Esophagus squamous epithelium (tissue), 5 donors: ENCODE measurements around the gene NASP. TPM values are rescaled to one million over a fixed set of nuclear protein-coding genes. Genes with fewer than 3 reads are reported as not detected.

ENCODE experiments used
- DNase-seq: peaks from one replicate; lab custom pipeline; 2025; lab: John Stamatoyannopoulos, UW
- H3K27ac ChIP-seq, 4 donors: fragments of 200-600 bp; sonication (generic); one replicate each; pipeline ENCODE4 v1.5.1; 2016 to 2019; ENCODE audit warnings: mild to moderate bottlenecking in 1 of 4
- H3K27me3 ChIP-seq, 4 donors: fragments of 200-600 bp; sonication (generic); 1 replicate in 3 of 4; 2 replicates in 1 of 4; pipeline versions ENCODE4 v1.5.1 to v1.6.0; 2017 to 2021; ENCODE audit warnings: antibody characterized with exemption in 1 of 4
- H3K36me3 ChIP-seq, 3 donors: fragments of 200-600 bp; sonication (generic); one replicate each; pipeline ENCODE4 v1.5.1; 2016 to 2019
- H3K4me1 ChIP-seq, 3 donors: fragments of 200-600 bp; sonication (generic); one replicate each; pipeline ENCODE4 v1.5.1; 2017 to 2019
- H3K4me3 ChIP-seq, 4 donors: fragments of 200-600 bp; sonication (generic); 1 replicate in 3 of 4; 2 replicates in 1 of 4; pipeline ENCODE4 v1.5.1; 2016 to 2019; ENCODE audit warnings: mild to moderate bottlenecking in 2 of 4, moderate library complexity in 1 of 4
- H3K9me3 ChIP-seq, 3 donors: fragments of 200-600 bp; sonication (generic); one replicate each; pipeline ENCODE4 v1.5.1; 2016 to 2019
- CTCF ChIP-seq, 6 experiments: fragments of 450-650 bp in 4 of 6; fragments of 200-600 bp in 2 of 6; sonication (generic) in 2 of 6; IDR thresholded peaks; one replicate each; pipeline ENCODE4 v1.5.1; 2016 to 2019; ENCODE audit warnings: antibody characterized with exemption in 6 of 6, mild to moderate bottlenecking in 4 of 6, moderate library complexity in 4 of 6
- POLR2A ChIP-seq, 4 donors: fragments of 450-650 bp; IDR thresholded peaks; one replicate each; pipeline ENCODE4 v1.6.1; 2017; ENCODE audit warnings: antibody characterized with exemption in 4 of 4, mild to moderate bottlenecking in 4 of 4, moderate library complexity in 3 of 4
- WGBS, 2 donors: methylation state at CpG; one replicate each; pipeline ENCODE4 v1.1.5; 2018; 5-methylcytosine and 5-hydroxymethylcytosine counted together
- intact Hi-C: fragments of 100-400 bp; cut with DNase I; formaldehyde crosslinking; loops from one replicate; pipeline ENCODE4 v1.15.0; 2022
- total RNA-seq, 4 donors: library from RNA; depleted of rRNA; stranded (reverse); fragments of >200 nt; gene quantifications; one replicate each; pipeline ENCODE4 v1.1.0, GENCODE V29; 2016
- donor health status: DM: yes; HTN: yes; CAD: no.

Gene NASP
- total RNA-seq, 4 donors from 2014 or later, result 40.0 to 71.7 (median 63.4) TPM

- no peak for DNase-seq
- Histone ChIP-seq H3K27ac (peak overlapping the region; percentile 9 to 84 (median 64)), H3K36me3 (peaks cover 7 to 89% (median 11%) of the 10 kb centered on the region in 3 donors), H3K4me1 (peaks cover 0 to 44% (median 19%) of the 10 kb centered on the region in 3 donors), H3K27me3 (no peaks in the 10 kb centered on the region), H3K9me3 (no peaks in the 10 kb centered on the region), H3K4me3 (peak overlapping the region in 2 of 4 donors; percentile 19 to 46)
- TF ChIP-seq CTCF (IDR thresholded peaks at IDR 0.05) (no peak), POLR2A (IDR thresholded peaks at IDR 0.05) (no peak)
- intact Hi-C loops, result no loop called here
- 49 to 50% methylated on average over 17 of the region's 78 CpGs for WGBS, 2 donors
Observed at GRCh38 chr1:45622524-45623394, 38.9 kb downstream of the NASP start.

GRCh38 chr1:45623972-45624371, 40.1 kb downstream of the NASP start, which contains the start of gene CCDC17:
Gene CCDC17 (minus strand): TSS chr1:45624054. CDS start chr1:45623909, 145 bp downstream.
- TF ChIP-seq CTCF (IDR thresholded peaks at IDR 0.05), result no peak
- no peak for TF ChIP-seq POLR2A (IDR thresholded peaks at IDR 0.05)
- Histone ChIP-seq H3K27ac (peak within 1 kb of the TSS; percentile 9 to 84 (median 64)), H3K4me1 (peaks cover 0 to 50% (median 19%) of the 10 kb centered on the region in 3 donors), H3K27me3 (no peaks in the 10 kb centered on the region), H3K36me3 (peaks cover 12 to 89% (median 23%) of the 10 kb centered on the region in 3 donors), H3K9me3 (no peaks in the 10 kb centered on the region), H3K4me3 (peak within 1 kb of the TSS in 2 of 4 donors; percentile 19 to 46)
- no peak for DNase-seq
- 20 to 28% methylated on average over 4 of the region's 4 CpGs for WGBS, 2 donors
- intact Hi-C loops, result no loop called here

- Histone ChIP-seq H3K4me1 (peaks cover 0 to 11% (median 0%) of the 10 kb centered on the region in 3 donors), H3K27me3 (no peaks in the 10 kb centered on the region), H3K27ac (peak overlapping the region in 3 of 4 donors; percentile 12 to 39 (median 34)), H3K4me3 (no peak overlapping the region), H3K36me3 (peaks cover 16 to 97% (median 73%) of the 10 kb centered on the region in 3 donors), H3K9me3 (no peaks in the 10 kb centered on the region)
- intact Hi-C loops, result no loop called here
- TF ChIP-seq CTCF (IDR thresholded peaks at IDR 0.05), result no peak
- no peak for TF ChIP-seq POLR2A (IDR thresholded peaks at IDR 0.05)
- no peak for DNase-seq
Observed at GRCh38 chr1:45629035-45629434, 45.2 kb downstream of the NASP start.

GRCh38 chr1:45630429-45630828, 46.6 kb downstream of the NASP start:
- 89% methylated on average over 1 of the region's 1 CpG for WGBS, 2 donors
- intact Hi-C loops, result no loop called here
- no peaks in the 10 kb centered on the region for H3K9me3 ChIP-seq
- H3K4me3 ChIP-seq, result no peak overlapping the region
- H3K36me3 ChIP-seq, result peaks cover 20 to 100% (median 80%) of the 10 kb centered on the region in 3 donors
- peaks cover 0 to 6% (median 0%) of the 10 kb centered on the region in 3 donors for H3K4me1 ChIP-seq
- TF ChIP-seq POLR2A (IDR thresholded peaks at IDR 0.05) (no peak), CTCF (IDR thresholded peaks at IDR 0.05) (no peak)
- no peak for DNase-seq
- H3K27ac ChIP-seq, result no peak overlapping the region
- H3K27me3 ChIP-seq, result no peaks in the 10 kb centered on the region

- 75 to 83% methylated on average over 1 of the region's 1 CpG for WGBS, 2 donors
Observed at GRCh38 chr1:45635211-45635610, 51.4 kb downstream of the NASP start.

More at GRCh38 chr1:45635211-45635610, 51.4 kb downstream of the NASP start:
- intact Hi-C loops, result no loop called here
- no peaks in the 10 kb centered on the region for H3K27me3 ChIP-seq
- H3K9me3 ChIP-seq, result no peaks in the 10 kb centered on the region
- no peak overlapping the region for H3K27ac ChIP-seq
- peaks cover 11 to 100% (median 81%) of the 10 kb centered on the region in 3 donors for H3K36me3 ChIP-seq
- H3K4me1 ChIP-seq, result peaks cover 0 to under 1% (median 0%) of the 10 kb centered on the region in 3 donors
- TF ChIP-seq CTCF (IDR thresholded peaks at IDR 0.05) (no peak), POLR2A (IDR thresholded peaks at IDR 0.05) (no peak)
- DNase-seq, result no peak
- no peak overlapping the region for H3K4me3 ChIP-seq
